GM23338 (cell line): ENCODE measurements around the gene STXBP2.

ENCODE experiments used
- EZH2 ChIP-seq: fragments of 200-600 bp; sonication (generic); IDR thresholded peaks from one replicate; pipeline ENCODE4 v1.8.0; 2017; ENCODE audit warnings: antibody characterized with exemption, mild to moderate bottlenecking, low read depth; ENCODE audit not compliant: unreplicated experiment
- POLR2AphosphoS5 ChIP-seq: IDR thresholded peaks from 2 replicates; pipeline ENCODE4 v1.6.1; 2016; ENCODE audit warnings: antibody characterized with exemption, low read depth
- STAT1 ChIP-seq: IDR thresholded peaks from one replicate; pipeline ENCODE4 v1.6.1; 2016; ENCODE audit warnings: antibody characterized with exemption; ENCODE audit not compliant: unreplicated experiment
- TF ChIP-seq, protein P1 (sequence below), 2 experiments: fragments of 200-600 bp in 1 of 2; sonication (generic) in 1 of 2; conservative IDR thresholded peaks; 2 replicates each; pipeline versions ENCODE4 v1.5.1 to v1.6.1; 2016 to 2017; ENCODE audit warnings: antibody characterized with exemption in 2 of 2, low read depth in 2 of 2, mild to moderate bottlenecking in 2 of 2, moderate library complexity in 1 of 2

DNA sequence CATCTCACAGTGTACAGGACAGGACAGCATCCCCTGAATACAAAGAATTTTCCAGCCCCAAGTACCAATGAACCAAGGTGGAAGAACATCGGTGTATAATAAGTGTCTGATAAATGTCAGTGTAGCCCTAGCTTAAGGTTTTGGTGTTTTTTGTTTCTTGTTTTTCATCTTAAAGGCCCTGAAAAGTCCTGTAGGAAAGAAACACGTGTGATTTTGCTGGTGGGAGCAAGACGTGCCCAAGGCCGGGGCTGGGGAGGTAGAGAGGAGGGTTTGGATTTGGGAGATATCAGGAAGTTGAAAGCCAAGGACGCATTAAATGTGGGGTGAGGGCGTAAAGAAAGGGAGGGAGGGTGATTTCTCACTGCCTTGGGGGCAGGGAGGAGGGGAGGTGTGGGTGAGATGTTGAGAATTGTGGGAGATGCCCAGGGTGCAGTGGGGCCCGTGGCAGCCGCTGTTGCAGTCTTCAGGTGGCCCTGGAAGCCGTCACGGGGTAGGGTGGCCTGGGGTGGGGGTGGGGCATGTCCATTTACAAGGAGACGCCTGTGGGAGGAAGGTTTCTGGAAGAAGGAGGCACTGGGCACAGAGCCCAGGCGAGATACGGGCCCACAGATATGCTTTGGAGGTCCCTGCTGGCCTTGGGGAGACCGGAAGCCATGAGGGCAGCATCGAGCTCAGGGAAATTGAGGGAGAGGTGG lies 34.5 kb upstream of the STXBP2 start:
- TF ChIP-seq, protein P1, sequence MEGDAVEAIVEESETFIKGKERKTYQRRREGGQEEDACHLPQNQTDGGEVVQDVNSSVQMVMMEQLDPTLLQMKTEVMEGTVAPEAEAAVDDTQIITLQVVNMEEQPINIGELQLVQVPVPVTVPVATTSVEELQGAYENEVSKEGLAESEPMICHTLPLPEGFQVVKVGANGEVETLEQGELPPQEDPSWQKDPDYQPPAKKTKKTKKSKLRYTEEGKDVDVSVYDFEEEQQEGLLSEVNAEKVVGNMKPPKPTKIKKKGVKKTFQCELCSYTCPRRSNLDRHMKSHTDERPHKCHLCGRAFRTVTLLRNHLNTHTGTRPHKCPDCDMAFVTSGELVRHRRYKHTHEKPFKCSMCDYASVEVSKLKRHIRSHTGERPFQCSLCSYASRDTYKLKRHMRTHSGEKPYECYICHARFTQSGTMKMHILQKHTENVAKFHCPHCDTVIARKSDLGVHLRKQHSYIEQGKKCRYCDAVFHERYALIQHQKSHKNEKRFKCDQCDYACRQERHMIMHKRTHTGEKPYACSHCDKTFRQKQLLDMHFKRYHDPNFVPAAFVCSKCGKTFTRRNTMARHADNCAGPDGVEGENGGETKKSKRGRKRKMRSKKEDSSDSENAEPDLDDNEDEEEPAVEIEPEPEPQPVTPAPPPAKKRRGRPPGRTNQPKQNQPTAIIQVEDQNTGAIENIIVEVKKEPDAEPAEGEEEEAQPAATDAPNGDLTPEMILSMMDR (conservative IDR thresholded peaks at IDR 0.05; ENCODE audit: low read depth in 2 of 2): no peak
- TF ChIP-seq POLR2AphosphoS5 (no peak), STAT1 (no peak), EZH2 (no peak)
